Eye (tissue), 1 donor: ENCODE data around the gene LYZL1.
A peak's percentile ranks its signal among the peaks of the same experiment; 100 is the strongest.

Experiments
- DNase-seq: peaks from one replicate; pipeline ENCODE4 v3.0.0-alpha.2; 2015

LYZL1 gene

GRCh38 chr10:29288906-29289305 is at the start of gene LYZL1:
TSS of gene LYZL1 (plus strand) at chr10:29289070. CDS start at chr10:29291868, 2,798 bp downstream.
- DNase-seq: peak; percentile 58

DNA sequence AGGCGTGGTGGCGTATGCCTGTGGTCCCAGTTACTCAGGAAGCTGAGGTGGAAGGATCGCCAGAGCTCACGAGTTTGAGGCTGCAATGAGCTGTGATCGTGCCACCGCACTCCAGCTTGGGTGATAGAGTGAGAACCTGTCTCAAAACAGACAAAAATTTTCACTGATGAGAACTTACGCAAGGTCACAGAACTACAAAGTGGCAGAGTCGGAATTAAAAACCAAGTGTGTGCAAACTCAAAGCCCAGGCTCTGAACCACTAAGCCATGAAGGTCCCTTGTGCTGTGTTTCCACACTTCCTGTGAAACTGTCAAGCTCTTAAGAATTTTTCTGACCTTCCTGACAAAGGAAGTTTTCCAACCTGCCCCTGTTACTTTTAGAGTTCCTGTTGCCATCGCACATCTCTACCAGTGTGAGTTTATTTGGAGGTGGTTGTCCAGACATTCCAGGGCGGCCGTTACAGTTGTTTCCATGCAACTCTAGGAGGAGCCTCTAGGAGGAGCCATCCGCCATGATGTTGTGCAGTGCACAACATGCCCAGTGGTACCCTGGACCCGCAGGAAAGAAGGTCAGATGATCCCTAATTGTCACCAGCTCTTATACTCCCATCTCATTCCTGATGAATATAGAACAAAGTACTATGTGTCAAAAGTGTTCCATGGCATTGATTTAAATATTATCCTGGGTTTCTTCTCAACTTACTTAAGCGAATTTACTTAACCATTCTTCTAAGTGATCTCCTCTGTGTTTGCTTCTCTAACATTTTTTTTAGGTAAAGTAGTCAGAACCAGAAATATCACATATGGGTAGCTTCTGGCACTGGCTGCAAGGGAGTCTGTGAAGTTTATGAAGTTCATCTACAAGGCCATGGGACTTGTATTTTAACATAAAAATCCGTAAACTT is 49.0 kb upstream of the LYZL1 start:
- DNase-seq: no peak

- no peak for DNase-seq
Observed at GRCh38 chr10:29240986-29241660, 47.7 kb upstream of the LYZL1 start.

- no peak for DNase-seq
Observed at GRCh38 chr10:29241925-29242324, 46.9 kb upstream of the LYZL1 start.

DNA sequence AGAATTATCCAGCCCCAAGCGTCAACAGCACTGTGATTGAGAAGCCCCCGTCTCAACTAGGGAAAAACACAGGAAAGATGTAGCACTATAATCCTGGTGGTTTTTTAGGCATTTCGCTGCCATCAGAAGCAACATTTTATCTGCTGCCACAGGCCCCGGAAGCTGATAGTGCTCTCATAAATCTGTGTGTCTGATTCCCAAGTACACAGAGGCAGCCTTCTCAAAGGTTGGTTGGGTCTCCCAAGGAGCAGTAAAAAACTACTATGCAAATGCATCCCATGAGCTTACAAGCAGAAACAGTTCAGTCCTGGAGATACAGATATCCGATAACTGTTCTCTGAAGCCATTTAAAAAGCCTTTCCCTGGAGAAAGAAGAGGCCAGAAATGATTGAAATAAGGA is 45.8 kb upstream of the LYZL1 start:
- DNase-seq: no peak

DNA sequence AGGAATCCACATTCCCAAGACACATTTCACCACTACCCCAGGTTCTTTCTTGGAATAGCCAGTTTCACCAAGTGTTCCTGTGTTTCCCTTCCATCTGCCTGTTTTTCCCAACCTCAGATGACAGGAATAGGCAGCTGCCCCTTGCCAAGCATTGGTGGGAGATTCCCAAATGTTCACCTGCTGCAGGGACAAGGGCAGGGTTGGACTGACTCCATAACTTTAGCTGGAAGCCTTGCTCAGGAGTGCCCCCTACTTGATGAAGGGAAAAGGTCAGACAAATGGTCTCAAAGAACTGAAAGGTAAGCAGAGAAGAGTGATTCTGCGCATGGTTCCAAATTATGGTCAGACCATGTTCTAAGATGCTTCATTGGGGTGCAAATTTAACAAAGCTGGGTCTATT is 45.1 kb upstream of the LYZL1 start:
- no peak for DNase-seq

GRCh38 chr10:29244978-29245377 is 43.9 kb upstream of the LYZL1 start:
- no peak for DNase-seq

- no peak for DNase-seq
Observed at GRCh38 chr10:29245476-29245875, 43.4 kb upstream of the LYZL1 start.

DNA sequence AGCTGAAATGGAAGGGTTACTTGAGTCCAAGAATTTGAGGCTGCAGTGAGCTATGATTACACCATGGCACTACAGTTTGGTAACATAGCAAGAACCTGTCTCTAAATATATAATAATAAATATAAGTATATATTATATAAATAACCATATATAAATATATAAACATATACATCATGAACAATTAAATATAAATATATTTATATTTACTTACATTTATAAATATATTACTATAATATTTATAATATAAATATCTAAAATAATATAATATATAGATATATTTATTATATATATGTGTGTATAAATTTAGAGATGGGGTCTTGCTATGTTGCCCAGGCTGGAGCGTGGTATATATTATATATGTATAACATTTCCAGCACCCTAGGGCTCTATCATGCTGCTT is 42.4 kb upstream of the LYZL1 start:
- no peak for DNase-seq

- peak; percentile 39 for DNase-seq
Observed at GRCh38 chr10:29248158-29248557, 40.7 kb upstream of the LYZL1 start.

DNA sequence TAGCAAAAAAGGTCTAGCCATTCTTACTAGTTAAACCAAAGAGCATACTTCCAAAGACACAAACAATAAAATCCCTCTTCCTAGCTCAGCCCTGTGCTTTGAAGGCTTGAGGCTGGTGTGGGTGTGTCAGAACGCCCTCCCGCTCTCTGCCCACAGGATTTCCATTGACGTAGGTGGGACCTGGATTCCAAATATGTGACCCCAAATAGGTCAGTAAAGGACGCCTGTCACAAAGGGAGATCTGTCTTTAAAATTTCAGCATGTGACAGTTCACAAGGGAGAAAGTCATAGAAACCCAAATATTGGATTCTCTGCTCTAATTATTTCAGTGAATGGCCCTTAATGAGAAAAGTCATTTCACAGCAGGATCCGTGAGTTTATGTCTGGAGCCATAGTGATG is 39.9 kb upstream of the LYZL1 start:
- peak; percentile 68 for DNase-seq

- no peak for DNase-seq
Observed at GRCh38 chr10:29250066-29250465, 38.8 kb upstream of the LYZL1 start.

DNA sequence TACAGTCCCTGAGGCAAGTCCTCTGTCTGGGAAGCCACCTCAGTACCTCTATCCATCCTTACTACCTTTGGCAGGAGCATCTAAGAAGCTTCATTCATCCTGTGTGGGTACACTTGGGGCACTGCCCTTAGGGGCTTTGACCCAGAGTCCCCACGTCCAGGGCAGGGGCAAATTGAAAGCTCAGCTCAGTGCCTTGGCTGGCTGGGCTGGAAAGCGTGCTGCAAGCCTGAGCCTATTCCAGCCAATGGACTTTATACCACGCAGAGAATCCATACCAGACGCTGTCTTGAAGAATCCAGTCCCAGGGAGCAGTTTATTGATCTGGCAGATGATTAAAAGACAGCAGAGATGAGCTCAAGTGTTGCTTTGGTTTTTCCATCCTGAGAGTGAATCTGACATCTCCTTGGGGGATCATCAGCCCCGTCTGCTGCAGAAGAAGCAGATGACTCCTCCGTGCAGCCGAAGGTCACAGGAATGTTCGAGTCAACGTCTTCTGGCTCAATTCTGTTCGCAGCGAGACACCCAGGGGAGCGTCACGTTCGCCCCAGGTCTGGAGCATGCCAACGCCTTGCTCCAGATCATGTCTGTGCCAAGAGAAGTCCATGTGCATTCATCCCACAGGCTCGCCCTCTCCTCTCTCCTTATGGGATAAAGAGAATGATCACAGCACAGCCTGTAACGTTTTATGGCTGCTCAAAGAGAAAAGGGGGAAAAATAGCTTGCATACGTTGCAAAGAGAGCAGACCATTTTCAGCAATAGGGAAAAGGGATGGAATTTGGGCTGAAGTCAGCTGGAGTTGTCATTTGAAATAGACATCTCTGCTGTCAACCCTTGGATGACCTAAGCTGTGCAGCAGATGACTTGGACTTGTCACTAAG is 35.8 kb upstream of the LYZL1 start:
- peak; percentile 66 for DNase-seq

DNA sequence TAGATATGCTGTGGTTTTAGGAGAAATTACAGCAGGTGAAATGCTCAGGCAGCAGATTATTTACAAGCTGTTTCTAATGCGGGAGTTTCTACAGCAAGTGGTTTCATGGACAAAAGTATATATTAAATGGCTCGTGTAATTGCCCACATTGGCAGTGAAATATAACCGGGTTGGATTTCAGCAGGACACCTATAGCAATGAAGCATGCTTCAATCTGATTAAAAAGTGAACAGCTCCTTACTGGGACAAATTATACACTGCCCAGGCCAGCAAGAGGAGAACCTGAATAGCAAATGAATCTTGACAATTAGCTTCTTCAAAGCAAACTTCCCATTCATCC is 35.2 kb upstream of the LYZL1 start:
- peak; percentile 46 for DNase-seq

DNA sequence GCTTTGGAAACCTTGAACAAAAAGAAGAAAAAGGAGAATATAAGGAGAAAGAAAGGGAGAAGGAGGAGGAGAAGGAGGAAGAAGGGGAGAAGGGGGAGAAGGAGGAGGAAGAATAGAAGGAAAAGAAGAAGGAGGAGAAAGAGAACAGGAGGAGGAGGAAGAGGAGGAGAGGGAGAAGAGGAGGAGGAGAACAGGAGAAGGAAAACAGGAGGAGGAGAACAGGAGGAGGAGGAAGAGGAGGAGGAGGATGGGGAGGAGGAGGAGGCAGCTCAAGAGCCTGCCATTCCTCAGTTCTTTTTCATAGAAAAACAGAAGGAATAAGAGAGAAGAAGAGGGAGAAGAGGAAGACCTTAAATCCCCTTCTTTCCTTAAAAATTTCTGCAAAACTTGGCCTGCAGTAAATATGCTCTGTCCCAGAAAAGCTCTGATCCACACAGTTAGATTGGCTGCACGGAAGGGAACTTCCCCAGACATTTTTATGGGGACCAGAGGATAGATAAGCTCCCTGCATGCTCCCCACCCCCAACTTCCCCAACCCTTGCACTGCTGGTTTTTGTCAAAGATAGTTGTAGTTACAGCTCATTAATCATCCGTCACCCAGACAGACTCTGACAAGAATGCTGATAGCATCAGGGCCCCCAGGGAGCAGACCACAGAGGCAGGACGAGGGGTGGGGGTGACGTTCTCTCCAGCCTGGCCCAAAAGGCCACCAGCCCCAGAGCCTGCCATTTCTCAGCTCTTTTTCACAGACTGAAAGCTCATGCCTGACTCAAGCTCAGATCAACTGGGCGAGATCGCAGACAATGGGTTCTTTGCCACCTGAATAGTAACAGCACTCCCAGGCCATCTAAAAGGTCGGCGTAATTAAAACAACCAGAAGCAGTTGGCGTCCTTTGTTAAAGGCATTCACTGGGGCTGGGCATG is 34.5 kb upstream of the LYZL1 start:
- DNase-seq: peak; percentile 90

- no peak for DNase-seq
Observed at GRCh38 chr10:29255104-29255503, 33.8 kb upstream of the LYZL1 start.

DNA sequence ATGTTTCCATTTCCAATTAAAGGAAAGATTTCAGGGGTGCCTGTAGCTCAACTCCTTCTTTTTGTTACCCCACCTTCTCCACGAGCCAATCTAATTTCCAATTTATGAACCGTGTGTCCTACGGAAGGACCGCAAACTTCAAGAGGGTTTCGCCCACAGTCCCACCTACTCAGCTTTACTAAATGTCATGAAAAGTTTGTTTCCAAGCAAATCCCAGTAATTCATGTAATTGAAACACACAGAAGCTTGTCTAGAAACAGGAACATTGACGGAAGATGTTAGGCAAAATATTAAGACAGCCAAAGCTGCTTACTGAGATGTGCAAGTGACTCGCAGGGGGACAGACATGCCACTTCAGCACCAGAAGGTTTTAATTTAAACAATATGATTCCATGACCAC is 32.9 kb upstream of the LYZL1 start:
- no peak for DNase-seq

GRCh38 chr10:29256586-29256985 is 32.3 kb upstream of the LYZL1 start:
- no peak for DNase-seq

- no peak for DNase-seq
Observed at GRCh38 chr10:29257106-29257783, 31.6 kb upstream of the LYZL1 start.

GRCh38 chr10:29257784-29258135 is 31.1 kb upstream of the LYZL1 start:
- no peak for DNase-seq

DNA sequence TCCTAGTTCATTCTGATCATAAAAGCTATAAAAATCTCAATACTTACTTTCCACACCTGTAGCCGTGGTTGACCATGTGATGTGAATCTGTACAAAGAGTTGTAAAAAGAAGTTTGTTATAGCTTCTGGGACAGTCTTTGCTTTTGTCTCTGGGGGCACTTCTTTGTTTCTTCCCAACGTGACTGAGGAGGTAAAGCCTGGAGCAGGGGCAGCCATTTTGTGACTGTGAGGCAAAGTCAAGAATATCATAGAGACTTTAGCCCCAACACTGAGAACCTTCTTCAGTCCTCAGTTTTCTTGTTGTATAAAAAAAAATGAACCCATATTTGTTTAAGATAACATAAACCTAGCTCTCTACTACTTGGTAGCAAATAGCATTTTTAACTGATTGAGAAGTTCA is 29.4 kb upstream of the LYZL1 start:
- DNase-seq: no peak

DNA sequence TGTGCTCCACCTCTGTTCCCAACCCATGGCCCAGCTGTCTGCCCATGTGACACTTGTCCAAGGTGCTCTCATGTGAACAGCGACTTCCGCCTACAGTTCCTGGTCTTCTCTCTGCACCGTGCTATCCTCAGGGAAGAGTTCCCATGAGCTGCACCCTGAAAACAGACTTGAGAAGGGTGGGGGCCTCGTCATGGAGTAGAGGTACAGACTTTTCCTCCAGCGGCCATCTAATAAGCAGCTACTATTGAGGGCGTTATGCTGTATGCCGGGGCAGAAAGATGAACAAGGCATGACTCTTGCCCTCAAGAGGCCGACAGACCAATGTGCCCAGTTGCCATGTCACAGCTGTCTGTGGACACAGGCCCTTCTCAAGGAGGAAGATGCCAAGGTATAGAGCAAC is 25.4 kb upstream of the LYZL1 start:
- DNase-seq: no peak
